Stimulated activated CD4-positive, alpha-beta T cell treated with anti-CD3 and anti-CD28 coated beads, Interleukin-4, amount 100 ng/mL, for 24 hours (primary cell): ENCODE measurements around the gene RNF13.

Experiments
- DNase-seq: peaks from one replicate; pipeline ENCODE4 v3.0.0-alpha.2; 2020

RNF13 gene

GRCh38 chr3:149812606-149813366, at the start of gene RNF13:
Gene RNF13 (plus strand): TSS chr3:149813215. CDS start chr3:149846027, 32,812 bp downstream.
- peak; percentile 95 for DNase-seq

GRCh38 chr3:149763565-149764195, 49.3 kb upstream of the RNF13 start:
- DNase-seq: no peak

GRCh38 chr3:149764302-149764701, 48.7 kb upstream of the RNF13 start:
- DNase-seq: no peak

- no peak for DNase-seq
Measured at GRCh38 chr3:149765762-149766334, 47.2 kb upstream of the RNF13 start.

GRCh38 chr3:149767720-149768119, 45.3 kb upstream of the RNF13 start:
- no peak for DNase-seq

- DNase-seq: no peak
Measured at GRCh38 chr3:149768704-149769103, 44.3 kb upstream of the RNF13 start.

GRCh38 chr3:149770246-149770645, 42.8 kb upstream of the RNF13 start:
- DNase-seq: no peak

GRCh38 chr3:149771652-149772271, 41.3 kb upstream of the RNF13 start:
- peak; percentile 49 for DNase-seq

- no peak for DNase-seq
Measured at GRCh38 chr3:149772861-149773260, 40.2 kb upstream of the RNF13 start.

- DNase-seq: no peak
Measured at GRCh38 chr3:149776170-149776569, 36.8 kb upstream of the RNF13 start.

- no peak for DNase-seq
Measured at GRCh38 chr3:149777414-149778214, 35.4 kb upstream of the RNF13 start.

- no peak for DNase-seq
Measured at GRCh38 chr3:149781211-149781610, 31.8 kb upstream of the RNF13 start.

- no peak for DNase-seq
Measured at GRCh38 chr3:149781741-149782140, 31.3 kb upstream of the RNF13 start.

GRCh38 chr3:149783576-149783975, 29.4 kb upstream of the RNF13 start:
- no peak for DNase-seq

- no peak for DNase-seq
Measured at GRCh38 chr3:149784064-149784704, 28.8 kb upstream of the RNF13 start.

GRCh38 chr3:149790268-149790667, 22.7 kb upstream of the RNF13 start:
- no peak for DNase-seq

- no peak for DNase-seq
Measured at GRCh38 chr3:149790698-149791097, 22.3 kb upstream of the RNF13 start.

GRCh38 chr3:149792452-149793270, 20.4 kb upstream of the RNF13 start, which contains the start of gene ANKUB1:
Gene ANKUB1 (minus strand): TSS chr3:149792554. CDS start chr3:149792366, 188 bp downstream.
- no peak for DNase-seq

- no peak for DNase-seq
Measured at GRCh38 chr3:149796026-149796425, 17.0 kb upstream of the RNF13 start.

GRCh38 chr3:149800693-149801092, 12.3 kb upstream of the RNF13 start:
- no peak for DNase-seq

- no peak for DNase-seq
Measured at GRCh38 chr3:149801195-149801594, 11.8 kb upstream of the RNF13 start.
